Erythroblast (primary cell): Measurements from ENCODE around the gene ZBTB21.

Experiments used
- GATA1 ChIP-seq: IDR thresholded peaks from 2 replicates; pipeline ENCODE4 v1.6.1; 2011; ENCODE audit warnings: low read depth, mild to moderate bottlenecking, control low read depth, low read length, moderate library complexity
- POLR2A ChIP-seq: IDR thresholded peaks from 2 replicates; pipeline ENCODE4 v1.6.1; 2011; ENCODE audit warnings: mild to moderate bottlenecking, low read length

DNA sequence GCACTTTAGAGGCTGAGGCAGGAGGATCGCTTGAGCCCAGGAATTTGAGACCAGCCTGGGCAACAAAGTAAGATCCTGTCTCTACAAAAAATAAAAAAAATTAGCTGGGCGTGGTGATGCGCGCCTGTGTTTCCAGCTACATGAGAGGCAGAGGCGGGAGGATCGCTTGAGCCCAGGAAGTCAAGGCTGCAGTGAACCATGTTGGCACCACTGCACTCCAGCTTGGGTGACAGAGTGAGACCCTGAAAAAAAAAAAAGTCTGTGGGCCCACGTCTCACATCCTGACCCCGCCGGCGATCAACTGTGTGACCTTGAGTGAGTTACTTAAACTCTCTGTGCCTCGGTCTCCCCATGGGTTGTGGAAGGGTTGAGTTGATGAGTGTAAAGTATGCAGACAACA, 12.7 kb upstream of the ZBTB21 start:
- TF ChIP-seq POLR2A (no peak), GATA1 (no peak)
